Activated naive CD4-positive, alpha-beta T cell treated with anti-CD3 and anti-CD28 coated beads for 36 hours (primary cell): Measurements from ENCODE around the gene SAG. TPM values are rescaled to one million over a fixed set of nuclear protein-coding genes. Genes with fewer than 3 reads are reported as not detected.

Experiments used
- CTCF ChIA-PET: fragments of 350-600 bp; sonication (Branson Sonifier 250); formaldehyde crosslinking; loops from one replicate; lab custom pipeline; 2021; ENCODE audit warnings: antibody characterized with exemption; lab: Charles Lee
- DNase-seq: peaks from one replicate; pipeline ENCODE4 v3.0.0-alpha.2; 2020
- H3K27ac Mint-ChIP-seq: one replicate; pipeline ENCODE4 v1.8.0; 2021; ENCODE audit warnings: mild to moderate bottlenecking, mixed read lengths
- H3K27me3 Mint-ChIP-seq: one replicate; pipeline ENCODE4 v1.8.0; 2021; ENCODE audit warnings: low read depth, mixed read lengths
- H3K36me3 Mint-ChIP-seq: one replicate; pipeline ENCODE4 v1.8.0; 2021; ENCODE audit warnings: low read depth, mixed read lengths
- H3K4me1 Mint-ChIP-seq: one replicate; pipeline ENCODE4 v1.8.0; 2021; ENCODE audit warnings: low read depth, mixed read lengths
- H3K4me3 Mint-ChIP-seq: one replicate; pipeline ENCODE4 v1.8.0; 2021; ENCODE audit warnings: mild to moderate bottlenecking, moderate library complexity, mixed read lengths
- H3K9me3 Mint-ChIP-seq: one replicate; pipeline ENCODE4 v1.8.0; 2021; ENCODE audit warnings: mixed read lengths
- intact Hi-C: fragments of 100-400 bp; cut with micrococcal nuclease; formaldehyde crosslinking; loops from one replicate; pipeline ENCODE4 v1.15.1; 2023
- total RNA-seq, 2 experiments: library from RNA; stranded (reverse); gene quantifications; one replicate each; pipeline ENCODE4 v1.2.3, GENCODE V29; 2021

SAG gene
- total RNA-seq, 2 experiments from 2014 or later = 0.19 TPM; not detected in 1

DNA sequence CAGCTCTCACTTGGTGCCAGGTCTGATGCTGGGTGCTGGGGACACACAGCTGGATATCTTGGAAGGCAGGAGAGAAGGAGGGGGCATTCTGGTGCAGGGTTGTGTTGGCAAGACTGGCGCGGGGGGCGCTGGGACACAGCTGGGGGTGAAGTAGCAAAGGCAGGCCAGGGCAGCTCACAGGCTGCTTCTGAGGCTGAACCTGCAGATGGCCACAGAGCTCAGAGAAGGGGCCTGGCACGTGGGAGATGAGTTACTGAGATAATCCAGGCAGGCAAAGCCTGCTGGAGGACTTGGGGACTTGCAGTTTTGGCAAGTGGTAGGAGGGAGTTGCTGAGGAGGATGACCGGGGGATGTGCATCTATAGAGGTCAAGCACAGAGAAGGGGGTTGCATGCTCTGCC is 30.4 kb downstream of the SAG start:
- H3K4me1 Mint-ChIP-seq = peaks cover 11% of the 10 kb centered on the region
- intact Hi-C loops = no loop called here
- no peak for DNase-seq
- H3K27me3 Mint-ChIP-seq = no peaks in the 10 kb centered on the region
- H3K4me3 Mint-ChIP-seq = no peak overlapping the region
- no peaks in the 10 kb centered on the region for H3K9me3 Mint-ChIP-seq
- no peaks in the 10 kb centered on the region for H3K36me3 Mint-ChIP-seq
- no peak overlapping the region for H3K27ac Mint-ChIP-seq
- CTCF ChIA-PET = interaction anchor here (0.9 kb wide), 1 partner anchor 16 kb away, joined by 3 read pairs; no protein-coding TSS in a partner anchor

GRCh38 chr2:233338812-233339368 is 31.3 kb downstream of the SAG start:
- Mint-ChIP-seq H3K4me1 (peaks cover 9% of the 10 kb centered on the region), H3K27ac (no peak overlapping the region), H3K9me3 (no peaks in the 10 kb centered on the region), H3K36me3 (no peaks in the 10 kb centered on the region), H3K27me3 (no peaks in the 10 kb centered on the region), H3K4me3 (no peak overlapping the region)
- no peak for DNase-seq
- intact Hi-C loops = no loop called here
- CTCF ChIA-PET = interaction anchor here (0.6 kb wide), 1 partner anchor 98 kb away, joined by 5 read pairs; no protein-coding TSS in a partner anchor

DNA sequence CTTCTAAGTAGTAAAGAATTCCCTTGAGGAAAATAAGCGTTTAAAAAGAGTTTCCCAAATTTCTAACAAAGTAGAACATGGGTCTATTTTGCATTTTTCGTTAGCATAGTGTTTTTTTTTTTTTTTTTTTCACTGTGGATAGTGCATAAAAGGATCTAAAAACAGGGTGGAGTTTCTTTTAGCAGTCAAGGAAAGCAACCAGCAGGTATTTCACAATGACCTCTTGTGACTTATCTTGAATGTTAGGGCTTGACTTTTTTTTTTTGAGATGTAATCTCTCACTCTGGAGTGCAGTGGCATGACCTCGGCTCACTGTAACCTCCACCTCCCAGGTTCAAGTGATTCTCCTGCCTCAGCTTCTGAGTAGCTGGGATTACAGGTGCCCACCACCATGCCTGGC is 31.8 kb downstream of the SAG start:
- Mint-ChIP-seq H3K36me3 (no peaks in the 10 kb centered on the region), H3K9me3 (no peaks in the 10 kb centered on the region), H3K4me1 (peaks cover 7% of the 10 kb centered on the region), H3K4me3 (no peak overlapping the region), H3K27me3 (no peaks in the 10 kb centered on the region), H3K27ac (no peak overlapping the region)
- CTCF ChIA-PET = no interaction called here
- intact Hi-C loops = no loop called here
- no peak for DNase-seq

GRCh38 chr2:233341296-233341695 is 33.7 kb downstream of the SAG start:
- Mint-ChIP-seq H3K9me3 (no peaks in the 10 kb centered on the region), H3K4me3 (no peak overlapping the region), H3K27ac (no peak overlapping the region), H3K36me3 (no peaks in the 10 kb centered on the region), H3K27me3 (no peaks in the 10 kb centered on the region), H3K4me1 (peaks cover 7% of the 10 kb centered on the region)
- no peak for DNase-seq
- intact Hi-C loops = no loop called here
- CTCF ChIA-PET = no interaction called here

GRCh38 chr2:233342301-233342700 is 34.7 kb downstream of the SAG start:
- Mint-ChIP-seq H3K27ac (no peak overlapping the region), H3K4me3 (no peak overlapping the region), H3K36me3 (no peaks in the 10 kb centered on the region), H3K9me3 (no peaks in the 10 kb centered on the region), H3K27me3 (no peaks in the 10 kb centered on the region), H3K4me1 (peaks cover 7% of the 10 kb centered on the region)
- CTCF ChIA-PET = interaction anchor here (0.7 to 1.3 kb wide), 5 partner anchors 12 to 263 kb away, joined by 3 to 5 read pairs (median 3); partner anchors contain the start of gene DGKD
- no peak for DNase-seq
- intact Hi-C loops = no loop called here

DNA sequence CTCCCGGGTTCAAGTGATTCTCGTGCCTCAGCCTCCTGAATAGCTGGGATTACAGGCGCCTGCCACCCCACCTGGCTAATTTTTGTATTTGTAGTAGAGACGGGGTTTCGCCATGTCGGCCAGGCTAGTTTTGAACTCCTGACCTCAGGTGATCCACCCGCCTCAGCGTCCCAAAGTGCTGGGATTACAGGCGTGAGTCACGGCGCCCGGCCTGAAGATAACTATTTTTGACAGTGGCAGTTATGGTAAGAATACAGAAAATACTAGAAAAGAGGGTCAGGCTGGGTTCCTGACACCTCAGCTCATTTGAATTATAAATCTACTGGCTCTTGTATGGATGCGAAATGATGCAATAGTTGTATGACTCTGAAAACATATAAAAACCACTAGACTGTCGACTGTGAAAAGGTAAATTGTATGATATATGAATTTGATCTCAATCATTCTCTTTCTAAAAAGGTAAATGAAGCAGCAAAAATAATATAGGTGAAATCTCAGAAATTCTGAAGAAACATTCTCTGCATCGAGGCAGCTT is 35.6 kb downstream of the SAG start:
- CTCF ChIA-PET = interaction anchor here (1.0 to 1.3 kb wide), 2 partner anchors 11 to 71 kb away, joined by 3 to 5 read pairs; partner anchors contain the start of gene DGKD

DNA sequence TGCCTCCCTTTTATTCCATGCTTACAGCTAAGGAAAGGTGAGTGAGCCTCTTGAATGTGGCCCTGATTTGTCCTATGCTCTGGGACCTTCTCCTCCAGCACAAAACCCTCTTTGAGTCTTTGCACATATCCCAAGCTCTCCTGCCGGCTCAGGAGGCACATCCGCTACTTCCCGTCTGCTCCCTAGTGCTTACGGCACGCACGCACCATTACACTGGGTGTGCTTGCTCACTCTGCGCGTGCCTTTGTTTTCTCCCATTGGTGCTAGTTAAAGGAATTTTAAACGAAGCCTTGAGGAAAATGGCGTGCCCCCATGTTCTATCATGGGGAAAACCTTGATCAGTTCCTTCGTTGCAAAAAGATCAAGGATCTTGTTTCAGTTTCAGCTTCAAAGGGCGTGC is 38.8 kb downstream of the SAG start:
- CTCF ChIA-PET = interaction anchor here (0.6 to 0.9 kb wide), 2 partner anchors 26 to 517 kb away, joined by 3 to 4 read pairs; no protein-coding TSS in a partner anchor
- intact Hi-C loops = no loop called here
- no peak for DNase-seq

More for the DNA sequence above, 35.6 kb downstream of the SAG start:
- peaks cover 7% of the 10 kb centered on the region for H3K4me1 Mint-ChIP-seq
- no peak overlapping the region for H3K4me3 Mint-ChIP-seq
- no peaks in the 10 kb centered on the region for H3K27me3 Mint-ChIP-seq
- no peaks in the 10 kb centered on the region for H3K9me3 Mint-ChIP-seq
- intact Hi-C loops = no loop called here
- H3K27ac Mint-ChIP-seq = no peak overlapping the region
- no peaks in the 10 kb centered on the region for H3K36me3 Mint-ChIP-seq
- no peak for DNase-seq

GRCh38 chr2:233346930-233347329 is 39.3 kb downstream of the SAG start:
- DNase-seq = no peak
- H3K4me3 Mint-ChIP-seq = no peak overlapping the region
- no peaks in the 10 kb centered on the region for H3K36me3 Mint-ChIP-seq
- H3K4me1 Mint-ChIP-seq = peaks cover 19% of the 10 kb centered on the region
- H3K27me3 Mint-ChIP-seq = no peaks in the 10 kb centered on the region
- CTCF ChIA-PET = interaction anchor here (0.7 kb wide), 1 partner anchor 58 kb away, joined by 3 read pairs; no protein-coding TSS in a partner anchor
- intact Hi-C loops = no loop called here
- H3K9me3 Mint-ChIP-seq = no peaks in the 10 kb centered on the region
- H3K27ac Mint-ChIP-seq = no peak overlapping the region

More for the DNA sequence above, 38.8 kb downstream of the SAG start:
- H3K36me3 Mint-ChIP-seq = no peaks in the 10 kb centered on the region
- H3K27me3 Mint-ChIP-seq = no peaks in the 10 kb centered on the region
- H3K4me3 Mint-ChIP-seq = no peak overlapping the region
- H3K4me1 Mint-ChIP-seq = peaks cover 18% of the 10 kb centered on the region
- H3K27ac Mint-ChIP-seq = no peak overlapping the region
- no peaks in the 10 kb centered on the region for H3K9me3 Mint-ChIP-seq

DNA sequence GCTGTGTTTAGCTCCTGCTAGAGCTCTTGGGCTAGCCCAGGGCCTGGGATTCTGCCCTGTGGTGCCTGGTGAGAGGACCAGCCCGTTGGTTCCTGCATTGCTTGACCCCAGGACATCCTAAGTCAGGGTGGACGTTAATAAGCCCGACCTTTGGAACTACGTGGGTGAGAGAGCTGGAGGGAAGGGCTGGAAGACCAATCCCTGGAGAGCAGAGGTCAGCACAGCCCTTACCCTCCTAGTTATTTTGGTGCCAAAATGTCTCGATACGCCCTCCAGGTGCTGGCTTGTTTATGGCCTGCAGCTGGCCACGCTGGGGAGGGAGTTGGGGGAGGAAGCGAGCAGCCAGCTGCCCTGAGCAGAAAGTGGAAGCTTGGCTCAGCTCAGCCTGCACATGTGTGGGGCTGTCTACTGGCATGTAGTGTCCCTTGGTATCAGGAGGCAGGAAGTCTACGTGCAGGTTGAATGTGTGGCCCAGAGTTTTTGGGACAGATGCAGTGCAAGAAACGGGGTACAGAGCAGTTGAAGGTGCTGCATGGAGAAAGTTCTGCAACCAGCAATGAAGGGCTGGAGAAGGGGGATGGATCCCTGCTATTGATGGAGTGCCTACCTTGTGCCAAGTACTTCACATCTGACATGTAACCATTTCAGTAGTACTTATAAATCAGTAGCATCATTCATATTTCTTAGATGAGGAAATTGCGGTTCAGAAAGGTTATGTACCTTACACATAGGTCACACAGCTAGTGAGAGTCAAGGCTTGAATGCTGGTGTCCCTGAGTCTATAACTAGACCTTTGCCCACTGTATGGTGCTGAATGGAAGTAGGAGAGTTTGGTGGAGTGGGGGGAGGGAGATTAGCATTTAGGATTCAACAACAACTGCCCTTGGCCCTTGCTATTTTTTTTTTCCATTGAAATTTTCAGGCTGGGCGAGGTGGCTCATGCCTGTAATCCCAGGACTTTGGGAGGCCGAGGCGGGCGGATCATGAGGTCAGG is 41.7 kb downstream of the SAG start:
- H3K9me3 Mint-ChIP-seq = no peaks in the 10 kb centered on the region
- H3K27ac Mint-ChIP-seq = no peak overlapping the region
- H3K4me3 Mint-ChIP-seq = no peak overlapping the region
- intact Hi-C loops = no loop called here
- DNase-seq = no peak
- no peaks in the 10 kb centered on the region for H3K36me3 Mint-ChIP-seq
- CTCF ChIA-PET = interaction anchor here (0.7 to 1.1 kb wide), 2 partner anchors 30 to 86 kb away, joined by 3 read pairs; no protein-coding TSS in a partner anchor
- H3K27me3 Mint-ChIP-seq = no peaks in the 10 kb centered on the region
- H3K4me1 Mint-ChIP-seq = peaks cover 26% of the 10 kb centered on the region

GRCh38 chr2:233350708-233351107 is 43.1 kb downstream of the SAG start:
- Mint-ChIP-seq H3K36me3 (peaks cover under 1% of the 10 kb centered on the region), H3K4me3 (no peak overlapping the region), H3K4me1 (peaks cover 32% of the 10 kb centered on the region), H3K27me3 (no peaks in the 10 kb centered on the region), H3K27ac (no peak overlapping the region), H3K9me3 (no peaks in the 10 kb centered on the region)
- peak; percentile 44 for DNase-seq
- CTCF ChIA-PET = interaction anchor here (1.1 to 1.9 kb wide), 2 partner anchors 28 to 92 kb away, joined by 3 to 4 read pairs; no protein-coding TSS in a partner anchor
- intact Hi-C loops = loop anchor here (2.0 to 10.0 kb wide), 5 partner anchors 20 to 504 kb away; partner anchors contain the start of genes HJURP and USP40

DNA sequence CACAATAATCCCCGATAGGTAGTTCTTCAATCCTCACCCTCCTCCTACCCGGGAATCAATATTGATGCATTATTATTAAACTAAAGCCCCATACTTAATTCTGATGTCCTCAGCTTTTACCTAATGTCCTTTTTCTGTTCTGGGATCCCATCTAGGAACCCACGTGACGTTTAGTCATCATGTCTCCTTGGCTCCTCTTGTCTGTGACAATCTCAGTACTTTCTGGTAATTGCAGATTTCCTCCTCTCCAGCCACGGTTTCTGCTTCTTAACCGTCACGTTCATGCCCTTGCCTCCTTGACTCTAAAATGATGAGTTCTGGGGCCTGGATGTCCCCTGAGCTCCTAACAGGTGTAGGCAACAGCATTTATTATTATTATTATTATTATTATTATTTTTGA is 43.8 kb downstream of the SAG start:
- Mint-ChIP-seq H3K4me1 (peaks cover 39% of the 10 kb centered on the region), H3K36me3 (peaks cover 6% of the 10 kb centered on the region), H3K27me3 (no peaks in the 10 kb centered on the region), H3K9me3 (no peaks in the 10 kb centered on the region), H3K4me3 (no peak overlapping the region), H3K27ac (no peak overlapping the region)
- CTCF ChIA-PET = interaction anchor here (1.9 kb wide), 1 partner anchor 92 kb away, joined by 4 read pairs; no protein-coding TSS in a partner anchor
- DNase-seq = no peak
- intact Hi-C loops = loop anchor here (2.0 to 10.0 kb wide), 5 partner anchors 21 to 503 kb away; partner anchors contain the start of genes HJURP and USP40
